Coronary artery (tissue), 2 donors: ENCODE measurements around the gene MED27.
A peak's percentile ranks its signal among the peaks of the same experiment; 100 is the strongest.

Source experiments
- DNase-seq: peaks from one replicate; pipeline ENCODE4 v3.0.0-alpha.2; 2017; ENCODE audit warnings: low spot score
- H3K27ac ChIP-seq, 2 donors: fragments of 200-600 bp; sonication (generic); one replicate each; pipeline ENCODE4 v1.5.1; 2016 to 2019
- H3K4me3 ChIP-seq: fragments of 200-600 bp; sonication (generic); 2 replicates; pipeline ENCODE4 v1.5.1; 2016; ENCODE audit warnings: mild to moderate bottlenecking, moderate library complexity
- TF ChIP-seq, protein P1 (sequence below): fragments of 200-600 bp; sonication (generic); IDR thresholded peaks from one replicate; pipeline ENCODE4 v1.5.1; 2019; ENCODE audit warnings: antibody characterized with exemption

MED27 gene

DNA sequence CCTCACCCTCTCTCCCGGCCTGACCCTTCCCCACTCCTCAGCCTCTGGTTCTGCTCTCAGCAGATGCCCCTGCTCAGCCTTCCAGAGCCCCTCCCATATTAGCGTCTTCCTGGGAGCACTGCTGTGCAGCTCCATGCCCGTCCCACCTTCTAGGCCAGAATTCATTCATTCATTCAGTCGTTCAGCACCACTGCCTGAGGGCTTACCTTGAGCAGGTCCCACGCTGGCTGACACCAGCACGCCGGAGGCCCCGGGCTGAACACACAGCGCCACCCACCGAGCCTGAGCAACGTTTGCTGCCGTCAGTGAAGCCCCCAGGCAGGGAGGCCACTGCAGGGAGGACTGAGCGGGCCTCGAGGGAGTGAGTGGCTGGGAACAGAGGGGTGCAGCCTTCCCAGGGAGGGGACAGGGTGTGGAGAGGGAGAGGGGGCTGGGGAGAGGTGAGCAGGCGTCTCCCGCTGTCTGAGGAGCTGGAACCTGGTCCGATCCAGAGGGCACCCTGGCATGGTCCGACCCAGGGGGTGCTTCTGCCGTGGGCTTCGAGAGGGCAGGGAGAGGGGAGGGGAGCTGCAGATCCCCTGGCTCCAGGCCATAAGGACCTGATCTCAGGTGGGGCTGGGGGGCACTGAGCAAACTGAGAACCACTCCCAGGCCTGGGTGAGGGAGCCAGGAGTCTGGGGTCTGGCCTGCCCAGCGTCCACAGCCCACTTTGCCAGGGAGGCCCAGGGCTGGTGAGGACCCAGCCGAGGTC lies 241.0 kb downstream of the MED27 start:
- H3K4me3 ChIP-seq, result no peak overlapping the region
- no peak for DNase-seq
- no peak overlapping the region for H3K27ac ChIP-seq
- TF ChIP-seq, protein P1, sequence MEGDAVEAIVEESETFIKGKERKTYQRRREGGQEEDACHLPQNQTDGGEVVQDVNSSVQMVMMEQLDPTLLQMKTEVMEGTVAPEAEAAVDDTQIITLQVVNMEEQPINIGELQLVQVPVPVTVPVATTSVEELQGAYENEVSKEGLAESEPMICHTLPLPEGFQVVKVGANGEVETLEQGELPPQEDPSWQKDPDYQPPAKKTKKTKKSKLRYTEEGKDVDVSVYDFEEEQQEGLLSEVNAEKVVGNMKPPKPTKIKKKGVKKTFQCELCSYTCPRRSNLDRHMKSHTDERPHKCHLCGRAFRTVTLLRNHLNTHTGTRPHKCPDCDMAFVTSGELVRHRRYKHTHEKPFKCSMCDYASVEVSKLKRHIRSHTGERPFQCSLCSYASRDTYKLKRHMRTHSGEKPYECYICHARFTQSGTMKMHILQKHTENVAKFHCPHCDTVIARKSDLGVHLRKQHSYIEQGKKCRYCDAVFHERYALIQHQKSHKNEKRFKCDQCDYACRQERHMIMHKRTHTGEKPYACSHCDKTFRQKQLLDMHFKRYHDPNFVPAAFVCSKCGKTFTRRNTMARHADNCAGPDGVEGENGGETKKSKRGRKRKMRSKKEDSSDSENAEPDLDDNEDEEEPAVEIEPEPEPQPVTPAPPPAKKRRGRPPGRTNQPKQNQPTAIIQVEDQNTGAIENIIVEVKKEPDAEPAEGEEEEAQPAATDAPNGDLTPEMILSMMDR, result no peak

DNA sequence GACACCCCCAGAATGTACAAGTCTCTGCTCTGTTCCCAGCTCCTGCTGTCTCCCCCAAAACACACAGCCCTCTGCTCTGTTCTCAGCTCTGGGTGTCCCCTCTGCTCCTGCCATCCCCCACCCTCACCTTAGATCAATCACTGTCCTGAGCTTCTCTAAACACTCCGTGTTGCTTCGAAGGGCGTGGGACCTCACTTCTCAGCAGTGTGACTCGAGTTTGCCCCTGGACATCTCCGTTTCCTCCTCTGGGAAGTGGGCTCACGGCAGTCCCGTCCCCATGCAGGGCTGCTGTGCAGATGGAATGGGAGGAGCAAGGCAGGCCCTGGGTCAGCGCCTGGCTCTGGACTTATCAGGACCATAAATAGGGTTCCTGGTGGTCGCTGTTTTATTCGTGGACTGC lies 241.8 kb downstream of the MED27 start:
- Histone ChIP-seq H3K4me3 (no peak overlapping the region), H3K27ac (no peak overlapping the region)
- TF ChIP-seq, protein P1, result no peak
- DNase-seq, result no peak

DNA sequence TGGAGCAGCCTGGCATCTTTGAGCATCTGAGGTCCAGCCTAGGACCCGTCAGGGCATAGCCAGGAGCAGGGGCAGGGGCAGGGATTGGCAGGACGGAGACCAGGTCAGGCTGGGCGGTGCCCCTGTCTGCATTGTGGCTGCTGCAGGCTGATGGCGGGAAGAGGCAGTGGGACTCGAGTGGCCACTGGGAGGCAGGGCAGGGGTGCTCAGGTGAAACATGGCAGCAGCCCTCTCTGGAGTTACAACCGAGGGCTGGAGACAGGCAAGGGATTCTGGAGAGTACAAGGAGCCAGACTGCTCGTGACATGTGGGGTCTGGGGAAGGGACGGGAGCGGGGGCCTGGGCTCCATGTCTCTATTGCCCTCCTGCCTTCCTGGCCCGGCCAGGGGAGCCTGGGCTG lies 242.4 kb downstream of the MED27 start:
- no peak for DNase-seq
- Histone ChIP-seq H3K4me3 (no peak overlapping the region), H3K27ac (no peak overlapping the region)
- TF ChIP-seq, protein P1, result no peak

DNA sequence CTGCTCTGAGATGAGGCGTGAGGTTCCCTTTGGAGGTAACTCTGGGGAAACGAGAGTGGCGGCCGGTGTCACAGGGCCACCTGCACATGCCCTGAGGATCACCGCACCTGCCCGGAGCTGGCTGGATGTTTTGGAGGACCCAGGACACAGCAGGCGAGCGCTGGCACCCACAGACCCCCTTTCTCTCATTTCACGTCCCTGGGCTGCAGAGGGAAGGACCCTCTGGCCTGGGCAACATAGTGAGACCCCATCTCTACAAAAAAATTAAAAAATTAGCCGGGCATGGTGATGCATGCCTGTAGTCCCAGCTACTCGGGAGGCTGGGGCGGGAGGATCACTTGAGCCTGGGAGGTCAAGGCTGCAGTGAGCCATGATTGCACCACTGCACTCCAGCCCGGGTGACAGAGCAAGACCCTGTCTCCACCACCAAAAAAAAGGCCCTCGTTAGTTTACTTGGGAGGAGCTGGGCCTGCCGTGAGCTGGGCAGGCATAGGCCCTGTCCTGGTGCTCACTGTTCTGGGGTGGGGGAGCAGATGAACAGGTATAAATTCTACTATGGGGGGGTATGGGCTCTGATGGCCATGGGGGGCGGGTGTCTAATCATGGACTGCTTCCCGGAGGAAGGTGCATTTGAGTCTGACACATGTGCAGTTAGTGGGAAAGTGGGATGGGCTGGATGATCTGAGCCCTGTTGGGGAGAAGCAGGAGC lies 242.9 kb downstream of the MED27 start:
- Histone ChIP-seq H3K4me3 (no peak overlapping the region), H3K27ac (no peak overlapping the region)
- TF ChIP-seq, protein P1, result no peak
- DNase-seq, result no peak

DNA sequence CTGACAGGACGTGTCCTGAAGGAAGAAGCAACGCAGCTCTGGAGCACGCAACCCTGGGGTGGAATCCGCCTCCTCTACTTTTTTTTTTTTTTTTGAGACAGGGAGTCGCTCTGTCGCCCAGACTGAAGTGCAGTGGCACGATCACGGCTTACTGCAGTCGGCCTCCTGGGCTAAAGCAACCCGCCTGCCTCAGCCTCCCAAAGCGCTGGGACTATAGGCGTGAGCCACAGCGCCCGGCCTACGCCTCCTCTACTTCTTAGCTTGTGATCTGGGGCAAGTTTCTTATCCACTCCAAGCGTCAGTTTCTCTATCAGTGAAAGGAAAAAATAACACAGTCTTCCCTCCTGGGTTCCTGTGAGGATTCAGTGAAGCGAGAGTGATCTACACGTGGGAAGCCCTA lies 243.6 kb downstream of the MED27 start:
- TF ChIP-seq, protein P1, result no peak
- DNase-seq, result no peak
- no peak overlapping the region for H3K27ac ChIP-seq
- no peak overlapping the region for H3K4me3 ChIP-seq

DNA sequence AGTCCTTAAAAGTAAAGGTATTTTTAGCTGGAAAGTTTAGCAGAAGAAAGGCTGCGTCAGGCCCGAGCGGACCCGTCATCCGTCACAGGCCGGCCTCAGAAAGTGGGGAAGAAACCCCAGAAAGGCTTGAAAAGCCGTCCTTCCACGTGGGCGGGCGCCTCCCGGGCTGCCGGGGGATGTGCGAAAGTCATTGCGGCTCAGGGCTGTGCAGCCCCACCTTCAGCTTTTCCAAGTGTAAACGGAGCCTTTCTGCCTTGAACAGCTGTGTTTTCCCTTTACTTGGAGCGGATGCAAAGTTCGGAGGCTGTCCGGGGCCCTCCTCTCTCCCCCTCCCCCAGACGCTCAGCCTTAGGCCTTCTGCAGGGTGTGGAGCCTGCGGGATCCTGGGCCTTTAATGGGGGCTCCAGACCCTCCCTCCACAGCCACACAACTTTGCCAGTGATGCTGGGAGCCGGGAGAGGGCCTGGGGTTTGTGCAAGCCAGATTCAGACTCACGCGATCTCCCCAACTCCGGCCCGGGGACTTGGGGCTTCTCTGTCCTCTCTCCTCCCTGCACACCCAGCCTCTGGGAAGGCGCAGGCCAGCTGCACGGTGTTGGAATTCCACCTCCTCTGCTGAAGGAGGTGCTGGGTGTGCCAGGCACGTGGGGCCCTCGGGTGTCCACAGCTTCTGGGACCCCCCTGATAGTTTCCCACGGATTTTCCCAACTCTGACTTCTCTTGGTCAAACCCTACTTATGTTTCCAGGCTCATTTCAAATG lies 244.3 kb downstream of the MED27 start:
- no peak overlapping the region for H3K27ac ChIP-seq
- no peak for DNase-seq
- H3K4me3 ChIP-seq, result peak overlapping the region; percentile 34
- TF ChIP-seq, protein P1, result no peak
